Germinal center (tissue), 1 donor: ENCODE results near the gene CCDC77.

ENCODE experiments used
- DNase-seq: peaks from one replicate; pipeline ENCODE4 v3.0.0; 2012; ENCODE audit warnings: mixed read lengths, low spot score

The CCDC77 gene

DNA sequence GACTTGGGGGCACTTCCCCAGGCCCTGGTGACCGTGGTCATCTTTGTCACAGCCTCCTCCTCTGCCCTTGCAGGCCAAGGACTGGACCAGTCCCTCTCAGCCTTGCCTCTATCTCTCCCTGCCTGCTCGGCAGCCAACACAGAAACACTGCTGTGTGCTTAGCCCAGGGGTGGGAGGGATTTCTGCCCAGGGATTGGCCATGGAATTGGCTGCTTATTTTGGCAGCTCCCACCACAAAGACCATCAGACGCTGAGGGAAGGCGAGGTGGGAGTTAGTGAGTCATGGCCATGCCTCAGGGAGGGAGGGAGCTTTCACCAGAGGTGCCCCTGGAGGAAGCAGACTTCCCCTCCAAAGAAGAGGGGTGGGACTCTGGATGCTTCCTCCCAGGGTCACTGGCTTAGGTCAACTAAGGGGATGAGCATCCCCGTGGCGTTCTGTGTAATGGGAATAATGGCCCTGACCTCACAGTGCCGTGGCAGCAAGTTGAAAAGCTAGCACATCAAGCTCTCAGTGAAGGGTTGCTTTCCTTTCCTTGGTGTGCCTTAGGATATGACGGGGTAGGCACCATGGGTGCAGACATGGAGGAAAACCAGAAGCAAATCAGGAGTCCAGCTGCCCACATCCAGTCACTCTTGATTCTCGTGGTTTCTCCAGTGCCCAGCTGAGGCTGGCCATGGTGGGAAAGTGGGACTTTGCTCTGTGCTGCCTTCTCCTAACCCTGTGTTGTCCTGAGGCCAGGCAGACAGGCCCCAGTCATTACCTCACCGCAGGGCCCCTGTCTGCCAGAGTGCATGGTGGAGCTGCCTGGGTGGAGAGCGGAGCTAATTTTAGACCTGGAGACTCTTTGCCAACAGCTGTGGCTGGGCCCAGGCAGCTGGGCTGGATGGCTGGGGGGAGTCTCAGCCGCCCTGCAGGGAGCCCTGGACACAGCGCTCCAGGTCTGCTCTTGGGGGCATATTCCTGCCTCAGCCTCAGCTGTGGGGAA lies 79.7 kb downstream of the CCDC77 start:
- no peak for DNase-seq

DNA sequence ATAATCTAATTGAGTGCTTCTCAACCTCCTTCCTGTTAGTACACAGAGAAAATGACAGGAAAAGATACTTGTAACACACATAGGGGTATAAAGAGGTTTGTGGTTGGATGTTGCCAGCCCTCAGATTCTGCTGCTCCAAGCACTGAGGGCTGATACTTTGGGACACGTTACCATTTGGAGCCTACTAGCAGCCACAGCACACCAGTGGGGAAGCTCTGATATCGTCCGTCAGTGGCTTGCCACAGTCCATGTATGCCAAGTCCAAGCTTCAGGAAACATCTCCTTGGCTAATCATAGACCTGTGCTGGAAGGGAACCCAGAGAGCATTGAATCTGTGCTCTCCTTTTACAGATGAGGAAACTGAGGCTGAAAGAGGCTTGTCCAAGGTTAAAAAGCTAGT lies 80.6 kb downstream of the CCDC77 start:
- no peak for DNase-seq

DNA sequence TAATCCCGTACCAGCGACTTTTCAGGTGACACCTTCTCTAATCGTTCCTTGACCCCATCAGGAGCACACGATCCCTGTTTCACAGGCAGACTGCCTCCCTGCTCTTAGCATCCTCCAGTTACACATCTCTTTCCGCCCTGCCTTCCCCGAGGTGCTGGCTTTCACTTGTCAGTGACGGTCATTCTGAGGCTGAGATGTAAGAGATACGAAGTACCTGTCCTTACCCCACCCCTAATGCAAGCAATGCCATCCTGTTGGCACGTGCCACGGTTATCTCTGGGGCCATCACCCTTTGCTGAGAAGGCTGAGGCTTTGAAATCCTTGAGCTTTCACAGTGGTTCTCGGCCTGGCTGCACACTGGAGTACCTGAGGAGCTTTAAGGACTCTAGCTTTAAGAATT lies 82.7 kb downstream of the CCDC77 start:
- no peak for DNase-seq

DNA sequence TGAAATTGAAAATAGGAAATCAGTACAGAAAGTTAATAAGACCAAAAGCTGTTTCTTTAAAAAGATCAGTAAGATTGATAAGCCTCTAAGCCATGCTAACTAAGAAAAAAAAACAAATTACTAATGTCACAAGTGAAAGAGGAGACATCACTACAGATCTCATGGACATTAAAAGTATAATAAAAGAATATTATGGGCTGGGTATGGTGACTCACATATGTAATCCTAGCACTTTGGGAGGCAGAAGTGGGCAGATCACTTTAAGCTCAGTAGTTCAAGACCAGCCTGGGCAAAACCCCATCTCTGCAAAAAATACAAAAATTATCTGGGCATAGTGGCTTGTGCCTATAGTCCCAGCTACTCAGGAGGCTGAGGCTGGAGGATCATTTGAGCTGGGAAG lies 88.8 kb downstream of the CCDC77 start:
- no peak for DNase-seq
